Gastroesophageal sphincter (tissue), 4 donors: Measurements from ENCODE around the gene GXYLT2. TPM values are rescaled to one million over a fixed set of nuclear protein-coding genes. Genes with fewer than 3 reads are reported as not detected.
"Not testable (repeated sequence)": the region's sequence is repeated elsewhere in the genome, so short reads cannot be mapped to it uniquely, and the experiment has no call there.

Experiments used
- ATAC-seq: fragments of 150-250 bp; one replicate; pipeline ENCODE4 v1.9.1; 2016; ENCODE audit warnings: mild to moderate bottlenecking, moderate library complexity
- H3K27ac ChIP-seq, 4 donors: fragments of 200-600 bp; sonication (generic) in 3 of 4; 1 replicate in 3 of 4; 2 replicates in 1 of 4; pipeline ENCODE4 v1.5.1; 2016 to 2019
- H3K27me3 ChIP-seq: fragments of 200-600 bp; sonication (generic); one replicate; pipeline ENCODE4 v1.5.1; 2019
- H3K36me3 ChIP-seq, 2 donors: fragments of 200-600 bp; sonication (generic); one replicate each; pipeline ENCODE4 v1.5.1; 2019; ENCODE audit warnings: control low read depth in 1 of 2
- H3K4me1 ChIP-seq, 3 donors: fragments of 200-600 bp; sonication (generic); 1 replicate in 2 of 3; 2 replicates in 1 of 3; pipeline ENCODE4 v1.5.1; 2016 to 2019; ENCODE audit warnings: control low read depth in 2 of 3
- H3K4me3 ChIP-seq, 2 donors: fragments of 200-600 bp; sonication (generic); one replicate each; pipeline ENCODE4 v1.5.1; 2019; ENCODE audit warnings: mild to moderate bottlenecking in 1 of 2, moderate library complexity in 1 of 2
- H3K9me3 ChIP-seq, 3 donors: fragments of 200-600 bp; sonication (generic); one replicate each; pipeline ENCODE4 v1.5.1; 2017 to 2019; ENCODE audit warnings: control low read depth in 2 of 3
- EP300 ChIP-seq: sonication (generic); formaldehyde crosslinking; IDR thresholded peaks from one replicate; pipeline ENCODE4 v1.6.1; 2017; ENCODE audit warnings: antibody characterized with exemption, mild to moderate bottlenecking
- POLR2A ChIP-seq, 2 donors: fragments of 450-650 bp; IDR thresholded peaks; one replicate each; pipeline ENCODE4 v1.6.1; 2017; ENCODE audit warnings: antibody characterized with exemption in 2 of 2, mild to moderate bottlenecking in 2 of 2, moderate library complexity in 1 of 2
- POLR2AphosphoS5 ChIP-seq: sonication (generic); formaldehyde crosslinking; IDR thresholded peaks from one replicate; pipeline ENCODE4 v1.6.1; 2017; ENCODE audit warnings: antibody characterized with exemption
- whole genome bisulfite sequencing, 2 donors: methylation state at CpG; one replicate each; pipeline ENCODE4 v1.1.5; 2018; ENCODE audit warnings: low coverage in 1 of 2; 5-methylcytosine and 5-hydroxymethylcytosine counted together
- total RNA-seq, 4 donors: library from RNA; depleted of rRNA; stranded (reverse); fragments of >200 nt; gene quantifications; one replicate each; pipeline ENCODE4 v1.1.0, GENCODE V29; 2016
- TF ChIP-seq, protein P1 (sequence below), 4 experiments: fragments of 200-600 bp in 2 of 4; fragments of 450-650 bp in 2 of 4; sonication (generic) in 1 of 4; IDR thresholded peaks; one replicate each; pipeline ENCODE4 v1.5.1; 2017 to 2019; ENCODE audit warnings: antibody characterized with exemption in 4 of 4, mild to moderate bottlenecking in 2 of 4, moderate library complexity in 2 of 4

Gene GXYLT2
- total RNA-seq, 4 donors from 2014 or later, result 6.1 to 7.9 (median 7.0) TPM

DNA sequence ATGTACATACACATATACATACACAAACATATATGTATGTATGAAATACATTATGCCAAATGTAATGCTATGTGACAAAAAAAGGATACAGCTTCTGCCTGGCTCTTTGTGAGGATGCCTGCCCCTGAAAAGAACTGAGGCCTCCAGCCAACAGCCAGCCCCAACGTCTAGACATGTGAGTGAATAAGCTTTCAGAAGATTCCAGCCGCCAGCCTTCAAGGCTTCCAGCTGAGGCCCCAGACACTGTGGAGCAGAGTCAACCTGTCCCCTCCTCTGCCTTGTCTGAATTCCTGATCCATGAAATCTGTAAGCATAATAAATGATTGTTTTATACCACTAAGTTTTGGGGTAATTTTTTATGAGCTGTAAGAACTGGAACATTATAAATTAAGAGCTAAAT lies 24.7 kb downstream of the GXYLT2 start:
- H3K27me3 ChIP-seq, result no peaks in the 10 kb centered on the region
- H3K4me3 ChIP-seq, result no peak overlapping the region
- 15 to 54% methylated on average over 2 of the region's 2 CpGs for WGBS, 2 donors
- no peak overlapping the region for H3K27ac ChIP-seq
- H3K36me3 ChIP-seq, result no peaks in the 10 kb centered on the region
- no peaks in the 10 kb centered on the region for H3K9me3 ChIP-seq
- H3K4me1 ChIP-seq, result peaks cover 0 to 19% (median 7%) of the 10 kb centered on the region in 3 donors
- no peak for ATAC-seq
- TF ChIP-seq POLR2AphosphoS5 (no peak), EP300 (no peak), POLR2A (IDR thresholded peaks at IDR 0.05) (no peak)
- TF ChIP-seq, protein P1, sequence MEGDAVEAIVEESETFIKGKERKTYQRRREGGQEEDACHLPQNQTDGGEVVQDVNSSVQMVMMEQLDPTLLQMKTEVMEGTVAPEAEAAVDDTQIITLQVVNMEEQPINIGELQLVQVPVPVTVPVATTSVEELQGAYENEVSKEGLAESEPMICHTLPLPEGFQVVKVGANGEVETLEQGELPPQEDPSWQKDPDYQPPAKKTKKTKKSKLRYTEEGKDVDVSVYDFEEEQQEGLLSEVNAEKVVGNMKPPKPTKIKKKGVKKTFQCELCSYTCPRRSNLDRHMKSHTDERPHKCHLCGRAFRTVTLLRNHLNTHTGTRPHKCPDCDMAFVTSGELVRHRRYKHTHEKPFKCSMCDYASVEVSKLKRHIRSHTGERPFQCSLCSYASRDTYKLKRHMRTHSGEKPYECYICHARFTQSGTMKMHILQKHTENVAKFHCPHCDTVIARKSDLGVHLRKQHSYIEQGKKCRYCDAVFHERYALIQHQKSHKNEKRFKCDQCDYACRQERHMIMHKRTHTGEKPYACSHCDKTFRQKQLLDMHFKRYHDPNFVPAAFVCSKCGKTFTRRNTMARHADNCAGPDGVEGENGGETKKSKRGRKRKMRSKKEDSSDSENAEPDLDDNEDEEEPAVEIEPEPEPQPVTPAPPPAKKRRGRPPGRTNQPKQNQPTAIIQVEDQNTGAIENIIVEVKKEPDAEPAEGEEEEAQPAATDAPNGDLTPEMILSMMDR (IDR thresholded peaks at IDR 0.05), result no peak

DNA sequence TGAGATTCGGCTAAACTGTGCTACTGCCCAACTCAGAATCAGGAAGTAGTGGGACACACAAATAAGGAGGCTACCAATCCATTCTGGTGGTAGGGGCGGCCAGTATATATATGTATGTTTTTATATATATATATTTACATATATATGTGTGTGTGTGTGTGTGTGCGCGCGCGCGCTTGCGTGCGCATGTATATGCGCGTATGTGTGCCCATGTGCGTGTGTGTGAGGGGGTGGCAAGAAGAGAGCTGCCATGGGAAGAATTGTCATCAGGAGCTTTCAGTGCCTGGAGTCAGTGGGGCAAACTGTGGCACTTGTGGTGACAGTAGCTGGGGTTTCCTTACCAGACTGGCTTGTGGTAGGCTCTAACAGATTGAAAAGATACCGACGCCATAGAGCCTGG lies 26.5 kb downstream of the GXYLT2 start:
- H3K27ac ChIP-seq, result no peak overlapping the region
- H3K27me3 ChIP-seq, result no peaks in the 10 kb centered on the region
- no peak for ATAC-seq
- no peak overlapping the region for H3K4me3 ChIP-seq
- WGBS, 2 donors, result 92 to 96% methylated on average over 11 to 14 of the region's 14 CpGs
- H3K36me3 ChIP-seq, result no peaks in the 10 kb centered on the region
- TF ChIP-seq POLR2A (IDR thresholded peaks at IDR 0.05) (no peak), POLR2AphosphoS5 (no peak), EP300 (no peak)
- TF ChIP-seq, protein P1 (IDR thresholded peaks at IDR 0.05), result no peak
- no peaks in the 10 kb centered on the region for H3K9me3 ChIP-seq
- H3K4me1 ChIP-seq, result peaks cover 0 to 6% (median 0%) of the 10 kb centered on the region in 3 donors

GRCh38 chr3:72916250-72916649 lies 28.4 kb downstream of the GXYLT2 start:
- H3K9me3 ChIP-seq, result no peaks in the 10 kb centered on the region
- H3K27me3 ChIP-seq, result no peaks in the 10 kb centered on the region
- no peaks in the 10 kb centered on the region for H3K4me1 ChIP-seq
- TF ChIP-seq EP300 (no peak), POLR2AphosphoS5 (no peak), POLR2A (IDR thresholded peaks at IDR 0.05) (no peak)
- TF ChIP-seq, protein P1 (IDR thresholded peaks at IDR 0.05), result no peak
- no peak overlapping the region for H3K4me3 ChIP-seq
- no peaks in the 10 kb centered on the region for H3K36me3 ChIP-seq
- H3K27ac ChIP-seq, result no peak overlapping the region
- ATAC-seq, result no peak
- WGBS, 2 donors, result 93 to 100% methylated on average over 1 to 2 of the region's 2 CpGs

- H3K27me3 ChIP-seq, result no peaks in the 10 kb centered on the region
- no peak overlapping the region for H3K4me3 ChIP-seq
- ATAC-seq, result no peak
- no peak overlapping the region for H3K27ac ChIP-seq
- H3K4me1 ChIP-seq, result no peaks in the 10 kb centered on the region
- WGBS, 2 donors, result 95 to 100% methylated on average over 8 of the region's 8 CpGs
- no peaks in the 10 kb centered on the region for H3K9me3 ChIP-seq
- TF ChIP-seq EP300 (no peak), POLR2A (IDR thresholded peaks at IDR 0.05) (no peak), POLR2AphosphoS5 (no peak)
- TF ChIP-seq, protein P1 (IDR thresholded peaks at IDR 0.05), result no peak
- H3K36me3 ChIP-seq, result peaks cover 0 to 20% of the 10 kb centered on the region in 2 donors
Observed at GRCh38 chr3:72919520-72919919, 31.7 kb downstream of the GXYLT2 start.

DNA sequence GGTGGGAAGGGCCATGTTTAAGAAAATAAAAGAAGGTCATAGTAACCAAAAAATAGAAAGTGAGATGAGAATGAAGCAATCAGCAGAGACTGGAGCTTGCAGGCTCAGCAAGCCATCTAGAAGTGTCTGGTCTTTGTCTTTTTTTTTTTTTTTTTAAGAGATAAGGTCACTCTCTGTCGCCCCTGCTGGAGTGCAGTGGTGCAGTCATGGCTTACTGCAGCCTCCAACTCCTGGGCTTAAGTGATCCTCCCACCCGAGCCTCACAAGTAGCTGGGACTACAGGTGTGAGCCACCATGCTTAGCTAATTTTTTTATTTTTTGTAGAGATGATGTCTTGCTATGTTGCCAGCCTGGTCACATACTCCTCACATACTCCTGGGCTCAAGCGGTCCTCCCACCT lies 36.2 kb downstream of the GXYLT2 start:
- no peak for TF ChIP-seq EP300
- TF ChIP-seq POLR2A (IDR thresholded peaks at IDR 0.05), result no peak
- TF ChIP-seq POLR2AphosphoS5, result no peak
- TF ChIP-seq, protein P1 (IDR thresholded peaks at IDR 0.05), result no peak
- WGBS, 2 donors, result 85 to 88% methylated on average over 2 to 3 of the region's 3 CpGs
- Histone ChIP-seq H3K27ac (no peak overlapping the region), H3K4me3 (no peak overlapping the region), H3K4me1 (no peaks in the 10 kb centered on the region), H3K36me3 (peaks cover 0 to 20% of the 10 kb centered on the region in 2 donors), H3K9me3 (peaks cover 0 to 6% (median 0%) of the 10 kb centered on the region in 3 donors), H3K27me3 (no peaks in the 10 kb centered on the region)
- no peak for ATAC-seq

- not testable (repeated sequence) for H3K9me3 ChIP-seq, ATAC-seq, H3K27ac ChIP-seq, H3K36me3 ChIP-seq, H3K4me3 ChIP-seq, H3K4me1 ChIP-seq, H3K27me3 ChIP-seq
- 65 to 83% methylated on average over 29 to 33 of the region's 51 CpGs for WGBS, 2 donors
Observed at GRCh38 chr3:72928781-72929735, 41.2 kb downstream of the GXYLT2 start.
